HEK293 (cell line): ENCODE results near the gene ARL11.

Source experiments
- MYNN ChIP-seq: fragments of 450-650 bp; formaldehyde crosslinking; IDR thresholded peaks from 2 replicates; pipeline ENCODE4 v1.5.1; 2016; ENCODE audit warnings: missing biosample characterization, missing genetic modification characterization, borderline replicate concordance
- PRDM10 ChIP-seq: fragments of 450-650 bp; formaldehyde crosslinking; IDR thresholded peaks from 2 replicates; pipeline ENCODE4 v1.5.1; 2016; ENCODE audit warnings: missing biosample characterization, missing genetic modification characterization
- PRDM4 ChIP-seq: fragments of 450-650 bp; formaldehyde crosslinking; IDR thresholded peaks from 2 replicates; pipeline ENCODE4 v1.5.1; 2017; ENCODE audit warnings: missing biosample characterization, missing genetic modification characterization
- REPIN1 ChIP-seq: fragments of 450-650 bp; formaldehyde crosslinking; IDR thresholded peaks from 2 replicates; pipeline ENCODE4 v1.5.1; 2017; ENCODE audit warnings: missing biosample characterization, missing genetic modification characterization, low read depth
- SCRT1 ChIP-seq: fragments of 450-650 bp; formaldehyde crosslinking; IDR thresholded peaks from 2 replicates; pipeline ENCODE4 v1.5.1; 2016; ENCODE audit warnings: missing biosample characterization, missing genetic modification characterization, borderline replicate concordance
- SP3 ChIP-seq: fragments of 450-650 bp; formaldehyde crosslinking; IDR thresholded peaks from 2 replicates; pipeline ENCODE4 v1.5.1; 2016; ENCODE audit warnings: missing biosample characterization, missing genetic modification characterization
- YY2 ChIP-seq: fragments of 450-650 bp; formaldehyde crosslinking; IDR thresholded peaks from 2 replicates; pipeline ENCODE4 v1.5.1; 2016; ENCODE audit warnings: missing biosample characterization, missing genetic modification characterization
- ZBTB11 ChIP-seq: fragments of 450-650 bp; formaldehyde crosslinking; conservative IDR thresholded peaks from 2 replicates; pipeline ENCODE4 v1.5.1; 2016; ENCODE audit warnings: low read depth, missing biosample characterization, missing genetic modification characterization
- ZBTB26 ChIP-seq: fragments of 450-650 bp; formaldehyde crosslinking; optimal IDR thresholded peaks from 2 replicates; pipeline ENCODE3; 2016; ENCODE audit warnings: missing biosample characterization, mild to moderate bottlenecking, missing genetic modification characterization
- ZBTB49 ChIP-seq: fragments of 450-650 bp; formaldehyde crosslinking; IDR thresholded peaks from 2 replicates; pipeline ENCODE4 v1.5.1; 2016; ENCODE audit warnings: missing biosample characterization, missing genetic modification characterization, low read depth
- ZBTB7A ChIP-seq: fragments of 450-650 bp; formaldehyde crosslinking; IDR thresholded peaks from 2 replicates; pipeline ENCODE4 v1.5.1; 2016; ENCODE audit warnings: low read depth, missing biosample characterization, missing genetic modification characterization
- ZNF114 ChIP-seq: fragments of 450-650 bp; formaldehyde crosslinking; IDR thresholded peaks from 2 replicates; pipeline ENCODE4 v1.5.0; 2017; ENCODE audit warnings: missing biosample characterization, missing genetic modification characterization
- ZNF311 ChIP-seq: fragments of 450-650 bp; formaldehyde crosslinking; IDR thresholded peaks from 2 replicates; pipeline ENCODE4 v1.5.1; 2017; ENCODE audit warnings: missing biosample characterization, missing genetic modification characterization, borderline replicate concordance
- ZNF366 ChIP-seq: fragments of 450-650 bp; formaldehyde crosslinking; conservative IDR thresholded peaks from 2 replicates; pipeline ENCODE4 v1.5.1; 2016; ENCODE audit warnings: missing biosample characterization, missing genetic modification characterization
- ZNF426 ChIP-seq: fragments of 450-650 bp; formaldehyde crosslinking; IDR thresholded peaks from 2 replicates; pipeline ENCODE4 v1.5.1; 2017; ENCODE audit warnings: missing biosample characterization, missing genetic modification characterization, mild to moderate bottlenecking, inconsistent platforms, moderate library complexity
- ZNF501 ChIP-seq: fragments of 450-650 bp; formaldehyde crosslinking; IDR thresholded peaks from 2 replicates; pipeline ENCODE4 v1.5.1; 2016; ENCODE audit warnings: missing biosample characterization, missing genetic modification characterization
- ZNF510 ChIP-seq: fragments of 450-650 bp; formaldehyde crosslinking; IDR thresholded peaks from 2 replicates; pipeline ENCODE4 v1.5.1; 2018; ENCODE audit warnings: mild to moderate bottlenecking, missing genetic modification characterization, missing biosample characterization; ENCODE audit not compliant: insufficient replicate concordance
- ZNF624 ChIP-seq: fragments of 450-650 bp; formaldehyde crosslinking; IDR thresholded peaks from 2 replicates; pipeline ENCODE4 v1.5.1; 2017; ENCODE audit warnings: missing biosample characterization, missing genetic modification characterization
- ZNF777 ChIP-seq: fragments of 450-650 bp; formaldehyde crosslinking; IDR thresholded peaks from 2 replicates; pipeline ENCODE4 v1.5.1; 2017; ENCODE audit warnings: missing biosample characterization, missing genetic modification characterization, borderline replicate concordance
- ZNF792 ChIP-seq: fragments of 450-650 bp; formaldehyde crosslinking; IDR thresholded peaks from 2 replicates; pipeline ENCODE4 v1.5.1; 2016; ENCODE audit warnings: missing biosample characterization, missing genetic modification characterization
- ZNF837 ChIP-seq: fragments of 450-650 bp; formaldehyde crosslinking; IDR thresholded peaks from 2 replicates; pipeline ENCODE4 v1.5.1; 2016; ENCODE audit warnings: missing biosample characterization, missing genetic modification characterization
- ZSCAN18 ChIP-seq: fragments of 450-650 bp; formaldehyde crosslinking; IDR thresholded peaks from 2 replicates; pipeline ENCODE4 v1.5.1; 2016; ENCODE audit warnings: missing biosample characterization, missing genetic modification characterization
- ZSCAN23 ChIP-seq: fragments of 450-650 bp; formaldehyde crosslinking; IDR thresholded peaks from 2 replicates; pipeline ENCODE4 v1.5.1; 2016; ENCODE audit warnings: missing biosample characterization, missing genetic modification characterization

ARL11 gene

GRCh38 chr13:49585220-49586157 lies 42.8 kb upstream of the ARL11 start, which contains the start of gene RCBTB1 (continued):
- TF ChIP-seq ZNF426 (tag by site-specific recombination) (no peak), MYNN (tag by site-specific recombination) (no peak), ZBTB49 (tag by site-specific recombination) (no peak), ZNF114 (no peak), ZNF501 (tag by site-specific recombination) (peak; percentile 39; the same call in 1 of the 2 replicates), ZNF366 (tag by site-specific recombination) (peak; percentile 46), ZBTB11 (no peak; the same call in 1 of the 2 replicates), REPIN1 (tag by site-specific recombination) (no peak), ZNF624 (tag by site-specific recombination) (no peak), SP3 (tag by site-specific recombination) (peak; percentile 57), ZNF837 (tag by site-specific recombination) (no peak), ZSCAN18 (tag by site-specific recombination) (no peak), SCRT1 (tag by site-specific recombination) (no peak), ZBTB7A (no peak; the same call in 1 of the 2 replicates), ZNF777 (tag by site-specific recombination) (no peak), ZNF792 (tag by site-specific recombination) (no peak), ZNF311 (tag by site-specific recombination) (no peak), ZBTB26 (peak; percentile 94), ZSCAN23 (no peak), ZNF510 (no peak), PRDM4 (tag by site-specific recombination) (no peak), PRDM10 (tag by site-specific recombination) (peak; percentile 60), YY2 (no peak)
